ENCODE measurements around the gene KCNE3.

- TF ChIP-seq POLR2A (IDR thresholded peaks at IDR 0.05; ENCODE audit: low read depth, low read length) (no peak), TAF1 (IDR thresholded peaks at IDR 0.05; ENCODE audit: borderline replicate concordance, low read depth, low read length) (no peak), POLR2AphosphoS5 (IDR thresholded peaks at IDR 0.05; ENCODE audit: low read depth, low read length) (no peak)
Measured at GRCh38 chr11:74468521-74468920, 1.2 kb upstream of the KCNE3 start.

Measured in GM12892 (cell line).